Heart left ventricle (tissue), 13 donors: ENCODE measurements around the gene SLC9A4.

Experiments
- POLR2A ChIP-seq, 2 donors: fragments of 450-650 bp; IDR thresholded peaks; one replicate each; pipeline ENCODE4 v1.6.1; 2017; ENCODE audit warnings: antibody characterized with exemption in 2 of 2, mild to moderate bottlenecking in 2 of 2, moderate library complexity in 2 of 2
- TF ChIP-seq, protein P1 (sequence below), 12 donors: fragments of 200-600 bp; sonication (generic) in 4 of 12; IDR thresholded peaks; one replicate each; pipeline versions ENCODE4 v1.5.0 to v1.8.0; 2018 to 2022; ENCODE audit warnings: antibody characterized with exemption in 12 of 12, mild to moderate bottlenecking in 5 of 12
- donor health status: ischemic (EF 13 %, LVEDD 7.1; RV severe dilation, severe dysfunction).
- donor health status: DM: no; HTN: yes; CAD: no.
- donor health status: DM: no; HTN: no; CAD: no.
- donor health status: ischemic (EF 25% LVEDD 6.9; RV normal size, moderate dysfunction).
- donor health status: ischemic (EF 25% LVEDD 5.7; RV mildly dilated, moderate dysfunction).
- donor health status: ischemic (EF 35%, LVEDD 5.7; RV mildly dilated, moderate dysfunction).
- donor health status: nonischemic (EF 11% LVEDD 7.7; RV severe dilation, severe dysfunction).
- donor health status: DM: yes; HTN: yes; CAD: no.
- donor health status: PGD.
- donor health status: ischemic (EF 29% LVEDD 5.4; RV normal size, mild dysfunction).
- donor health status: nonischemic (EF 23%, LVEDD 6.1; RV moderate dilation, normal function).

- TF ChIP-seq, protein P1, sequence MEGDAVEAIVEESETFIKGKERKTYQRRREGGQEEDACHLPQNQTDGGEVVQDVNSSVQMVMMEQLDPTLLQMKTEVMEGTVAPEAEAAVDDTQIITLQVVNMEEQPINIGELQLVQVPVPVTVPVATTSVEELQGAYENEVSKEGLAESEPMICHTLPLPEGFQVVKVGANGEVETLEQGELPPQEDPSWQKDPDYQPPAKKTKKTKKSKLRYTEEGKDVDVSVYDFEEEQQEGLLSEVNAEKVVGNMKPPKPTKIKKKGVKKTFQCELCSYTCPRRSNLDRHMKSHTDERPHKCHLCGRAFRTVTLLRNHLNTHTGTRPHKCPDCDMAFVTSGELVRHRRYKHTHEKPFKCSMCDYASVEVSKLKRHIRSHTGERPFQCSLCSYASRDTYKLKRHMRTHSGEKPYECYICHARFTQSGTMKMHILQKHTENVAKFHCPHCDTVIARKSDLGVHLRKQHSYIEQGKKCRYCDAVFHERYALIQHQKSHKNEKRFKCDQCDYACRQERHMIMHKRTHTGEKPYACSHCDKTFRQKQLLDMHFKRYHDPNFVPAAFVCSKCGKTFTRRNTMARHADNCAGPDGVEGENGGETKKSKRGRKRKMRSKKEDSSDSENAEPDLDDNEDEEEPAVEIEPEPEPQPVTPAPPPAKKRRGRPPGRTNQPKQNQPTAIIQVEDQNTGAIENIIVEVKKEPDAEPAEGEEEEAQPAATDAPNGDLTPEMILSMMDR (IDR thresholded peaks at IDR 0.05) = no peak
- TF ChIP-seq POLR2A (IDR thresholded peaks at IDR 0.05) = no peak
Observed at GRCh38 chr2:102461188-102461587, 11.8 kb upstream of the SLC9A4 start.
